GM21529 (cell line): ENCODE data around the gene ZNF135.

ENCODE experiments used
- ATAC-seq: cut with Tn5 transposase; IDR thresholded peaks from one replicate; pipeline ENCODE4 v1.9.1; 2021; ENCODE audit not compliant: unreplicated experiment

The ZNF135 gene

GRCh38 chr19:58089846-58090245, 30.8 kb downstream of the ZNF135 start:
- ATAC-seq: no peak

- ATAC-seq: no peak
Measured at GRCh38 chr19:58091251-58091995, 32.3 kb downstream of the ZNF135 start.

DNA sequence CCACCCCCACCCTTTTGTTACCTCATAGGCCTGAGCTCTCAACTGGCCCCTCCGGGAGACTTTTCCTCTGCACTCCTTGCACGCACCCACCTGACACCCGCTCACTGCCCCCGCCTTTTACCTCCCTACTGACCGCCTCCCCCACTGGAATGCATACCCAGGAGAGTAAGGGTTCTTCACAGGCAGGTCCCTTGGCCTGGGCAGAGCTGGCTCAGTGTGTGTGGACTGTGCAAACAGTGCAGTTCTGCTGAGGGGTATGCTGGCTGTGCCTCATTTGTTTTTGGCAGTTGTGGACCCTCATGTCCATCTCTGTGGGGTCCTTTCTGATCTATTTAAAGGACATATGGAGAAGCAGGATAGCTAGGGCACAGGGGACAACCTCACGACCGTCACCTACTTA, 34.0 kb downstream of the ZNF135 start:
- no peak for ATAC-seq

DNA sequence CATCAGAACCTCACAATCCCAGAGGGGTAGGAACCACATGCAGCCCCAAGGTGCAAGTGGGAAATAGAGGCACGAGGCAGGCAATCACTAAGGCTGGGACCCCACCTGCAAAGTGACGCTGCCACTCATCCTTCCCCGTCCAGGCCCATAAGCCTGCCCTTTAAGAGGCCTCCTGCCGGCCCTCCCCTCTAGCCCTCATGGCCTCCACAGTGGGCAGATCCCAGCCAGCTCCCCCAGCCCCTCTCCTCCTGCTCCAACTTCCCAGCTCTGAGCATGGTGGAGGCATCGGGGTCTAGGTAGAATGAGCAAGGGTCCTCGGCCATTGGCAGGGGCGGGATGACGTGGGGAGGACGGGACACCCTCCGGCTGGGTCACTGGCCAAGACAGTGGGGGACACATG, 36.2 kb downstream of the ZNF135 start:
- ATAC-seq: no peak

- ATAC-seq: no peak
Measured at GRCh38 chr19:58096884-58097283, 37.8 kb downstream of the ZNF135 start.

DNA sequence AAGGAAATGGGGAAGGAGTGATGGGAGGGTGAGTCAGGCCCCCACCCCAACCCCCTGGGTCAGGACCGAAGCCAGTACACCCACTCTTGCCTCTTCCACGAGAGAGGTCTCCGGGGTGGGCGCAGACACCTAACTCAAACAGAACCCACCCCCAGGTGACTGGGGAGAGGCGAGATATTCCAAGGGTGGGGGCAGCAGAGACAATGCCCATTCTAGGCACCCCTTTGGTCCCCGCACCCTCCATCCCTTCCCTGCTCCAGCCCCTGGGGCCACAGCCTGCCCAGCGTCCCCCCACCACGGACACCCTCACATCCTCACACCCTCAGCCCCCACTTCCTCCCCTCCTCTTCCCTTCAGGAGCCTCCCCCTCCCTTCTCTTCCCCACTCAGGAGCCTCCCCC, 38.3 kb downstream of the ZNF135 start:
- no peak for ATAC-seq

DNA sequence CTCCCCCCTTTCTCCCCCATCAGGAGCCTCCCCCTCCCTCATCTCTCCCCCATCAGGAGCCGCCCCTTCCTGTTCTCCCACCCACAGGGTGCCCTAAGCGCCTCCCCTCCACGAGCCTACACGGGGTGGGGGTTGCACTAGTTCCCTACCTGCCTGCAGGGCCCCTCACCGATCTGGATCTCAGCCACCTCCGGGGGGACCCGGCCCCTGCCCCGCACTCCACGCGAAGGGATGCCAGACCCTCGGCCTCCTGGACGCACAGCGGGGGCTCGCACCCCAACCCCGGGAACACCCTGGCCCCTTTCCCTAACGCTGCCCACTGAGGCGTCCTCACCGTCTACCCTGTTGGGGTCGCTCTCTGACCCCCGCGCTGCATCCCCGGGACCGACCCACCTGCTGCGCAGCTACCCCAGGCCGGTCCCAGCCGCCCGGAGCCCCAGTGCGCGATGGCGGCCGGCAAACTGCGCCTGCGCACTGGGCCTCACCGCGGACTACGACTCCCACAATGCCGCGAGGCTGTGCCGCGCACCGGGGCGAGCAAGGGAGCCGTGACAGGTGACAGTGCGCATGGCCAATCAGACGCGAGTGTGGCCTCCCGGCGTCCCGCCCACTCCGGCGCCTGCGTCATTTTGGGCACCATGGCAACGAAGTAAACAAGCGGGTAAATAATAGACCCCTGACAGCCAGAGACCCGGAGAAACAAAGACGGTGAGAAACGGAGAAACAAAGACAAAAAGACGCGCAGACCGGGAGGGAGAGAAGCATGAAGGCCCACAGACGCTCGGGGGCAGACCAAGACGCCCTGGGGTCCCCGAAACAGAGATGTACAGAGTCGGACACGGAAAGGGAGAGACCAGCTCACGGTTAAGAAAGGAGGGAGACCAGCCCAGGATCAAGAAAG, 38.9 kb downstream of the ZNF135 start, which contains the start of gene ZSCAN18:
Gene ZSCAN18, minus strand, starts transcription at position 451 of the 901 bp plus-strand sequence. CDS start 7,964 bp downstream, outside the sequence.
- peak; percentile 61 for ATAC-seq

- ATAC-seq: no peak
Measured at GRCh38 chr19:58098682-58098998, 39.6 kb downstream of the ZNF135 start.

DNA sequence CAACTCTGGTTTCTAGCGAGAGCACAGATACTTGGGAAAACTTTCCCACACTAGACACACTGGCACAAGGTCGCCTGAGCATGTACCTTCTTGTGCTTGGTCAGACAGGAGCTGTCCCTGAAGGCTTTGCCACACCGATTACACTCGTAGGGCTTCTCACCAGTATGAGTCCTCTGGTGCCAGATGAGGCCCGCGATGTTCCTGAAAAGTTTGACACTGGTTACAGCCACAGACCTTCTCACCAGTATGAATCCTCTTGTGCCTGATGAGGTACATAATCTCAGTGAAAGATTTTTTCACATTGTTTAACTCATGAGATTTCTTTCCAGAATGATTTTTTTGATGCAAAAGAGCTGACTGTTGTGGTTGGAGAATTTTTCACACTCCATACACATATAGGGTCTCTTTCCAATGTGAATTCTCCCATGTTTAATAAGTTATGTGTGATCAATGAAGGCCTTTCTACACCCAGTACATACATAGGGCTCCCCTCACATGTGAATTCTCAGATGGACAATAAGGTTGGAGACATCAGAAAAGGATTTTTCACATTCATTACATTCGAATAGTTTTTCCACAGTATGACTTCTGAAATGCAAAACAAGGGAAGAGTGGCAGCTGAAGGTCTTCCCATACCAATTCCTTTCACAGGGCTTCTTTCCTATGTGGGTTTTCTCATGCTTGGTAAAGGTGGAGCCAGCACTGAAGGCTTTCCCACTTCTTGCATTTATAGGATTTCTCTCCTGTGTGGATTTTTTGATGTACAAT, 48.9 kb downstream of the ZNF135 start:
- no peak for ATAC-seq

DNA sequence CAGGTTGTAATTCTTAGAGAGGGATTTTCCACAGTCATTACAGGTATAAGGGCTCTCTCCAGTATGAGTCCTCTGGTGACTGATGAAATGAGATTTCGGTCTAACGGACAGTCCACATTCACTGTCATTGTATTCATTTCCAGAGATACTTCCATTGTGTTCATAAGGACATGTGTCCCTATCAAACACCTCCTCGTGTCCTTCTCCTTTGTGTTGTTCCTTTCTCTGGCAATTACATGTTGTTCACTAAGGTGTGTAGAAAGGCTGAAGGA, 49.4 kb downstream of the ZNF135 start:
- no peak for ATAC-seq

DNA sequence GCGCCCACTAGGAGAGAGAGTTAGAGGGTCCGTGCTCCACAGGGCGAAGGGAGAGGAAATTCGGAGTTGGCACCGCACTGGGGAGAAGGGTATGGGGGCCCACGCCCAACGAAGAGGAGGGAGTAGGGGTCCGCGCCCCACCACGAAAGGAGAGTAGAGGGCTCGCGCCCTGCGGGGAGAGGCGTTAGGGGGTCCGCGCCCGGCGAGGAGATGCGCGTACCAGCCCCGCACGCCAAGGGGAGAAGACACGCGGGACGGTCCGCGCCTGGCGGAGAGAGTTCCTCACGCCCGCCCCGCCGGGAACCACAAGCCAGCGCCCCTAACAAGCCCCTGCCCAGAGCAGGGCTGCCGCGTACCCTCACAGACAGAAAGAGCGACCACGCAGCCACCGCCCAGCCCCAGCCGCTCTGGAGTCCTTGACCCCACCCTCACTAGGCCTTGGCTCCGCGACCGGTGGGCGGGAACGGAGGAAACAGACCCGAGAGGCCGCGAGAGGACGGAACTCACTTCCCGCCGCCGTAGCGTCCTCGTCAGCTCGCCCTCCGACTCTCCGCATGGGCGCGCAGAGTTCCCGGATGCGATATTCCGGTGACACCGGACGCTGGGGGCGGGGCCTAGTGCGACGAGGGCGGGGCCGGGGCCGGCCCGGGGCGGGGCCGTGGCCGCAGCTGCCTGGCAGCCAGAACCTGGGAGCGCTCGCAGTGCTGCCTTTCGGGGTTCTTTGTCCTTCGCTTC, 58.9 kb downstream of the ZNF135 start:
- no peak for ATAC-seq

- no peak for ATAC-seq
Measured at GRCh38 chr19:58118979-58119733, 60.1 kb downstream of the ZNF135 start.
